H1 (cell line): ENCODE measurements around the gene DENND10. TPM values are rescaled to one million over a fixed set of nuclear protein-coding genes. Genes with fewer than 3 reads are reported as not detected.

Experiments used
- ASH2L ChIP-seq: fragments of 200-600, 300-600 bp; sonication (generic); IDR thresholded peaks from one replicate; pipeline ENCODE4 v1.7.1; 2017; ENCODE audit warnings: low read length
- BACH1 ChIP-seq: IDR thresholded peaks from 2 replicates; pipeline ENCODE4 v1.6.1; 2012; ENCODE audit warnings: low read length, improper control_type of control experiment
- BRCA1 ChIP-seq: IDR thresholded peaks from 2 replicates; pipeline ENCODE4 v1.6.1; 2012; ENCODE audit warnings: low read depth, low read length, improper control_type of control experiment
- EGR1 ChIP-seq: IDR thresholded peaks from 2 replicates; pipeline ENCODE4 v1.6.1; 2011; ENCODE audit warnings: low read depth, low read length, borderline replicate concordance
- EZH2 ChIP-seq: fragments of 200-600 bp; sonication (generic); IDR thresholded peaks from 2 replicates; pipeline ENCODE4 v1.7.1; 2012; ENCODE audit warnings: low read depth, mild to moderate bottlenecking, moderate library complexity, low read length, inconsistent platforms; ENCODE audit not compliant: severe bottlenecking
- JUND ChIP-seq: IDR thresholded peaks from 2 replicates; pipeline ENCODE4 v1.6.1; 2011; ENCODE audit warnings: mild to moderate bottlenecking, improper control_type of control experiment, low read length
- KDM1A ChIP-seq: fragments of 200-600, 300-600 bp; sonication (generic); IDR thresholded peaks from 2 replicates; pipeline ENCODE4 v1.7.1; 2016; ENCODE audit warnings: mild to moderate bottlenecking, low read length, borderline replicate concordance
- NANOG ChIP-seq: IDR thresholded peaks from 2 replicates; pipeline ENCODE4 v1.6.1; 2011; ENCODE audit warnings: low read length, low read depth, mild to moderate bottlenecking, inconsistent platforms; ENCODE audit not compliant: insufficient read depth, poor library complexity, severe bottlenecking
- NRF1 ChIP-seq: IDR thresholded peaks from 2 replicates; pipeline ENCODE4 v1.6.1; 2011; ENCODE audit warnings: mild to moderate bottlenecking, low read depth, low read length, improper control_type of control experiment
- SIN3A ChIP-seq, 2 experiments: IDR thresholded peaks in 1 of 2; conservative IDR thresholded peaks in 1 of 2; 2 replicates each; pipeline ENCODE4 v1.6.1; 2011 to 2012; ENCODE audit warnings: low read length in 2 of 2, improper control_type of control experiment in 1 of 2, low read depth in 1 of 2, mild to moderate bottlenecking in 1 of 2
- TCF12 ChIP-seq: IDR thresholded peaks from 2 replicates; pipeline ENCODE4 v1.6.1; 2011; ENCODE audit warnings: low read depth, mild to moderate bottlenecking, low read length
- YY1 ChIP-seq: IDR thresholded peaks from 2 replicates; pipeline ENCODE4 v1.6.1; 2011; ENCODE audit warnings: low read depth, mild to moderate bottlenecking, low read length
- polyA plus RNA-seq, 7 experiments: library from polyadenylated mRNA; depleted of rRNA in 3 of 7; stranded (reverse) in 5 of 7; unstranded in 2 of 7; fragments of >200 nt in 5 of 7; fragments of 200-250 nt in 2 of 7; gene quantifications; 1 replicate in 5 of 7; 2 replicates in 1 of 7; 4 replicates in 1 of 7; pipeline versions ENCODE4 v1.2.1 to v1.2.3, GENCODE V29; 2011 to 2013; ENCODE audit warnings: missing spikeins in 2 of 7, mixed read lengths in 2 of 7
- total RNA-seq: library from RNA; stranded (reverse); fragmentation: NEBNext Ultra II Directional; extraction: Animal tissue kit (Norgen Biotek cat#: 25700); gene quantifications from 2 replicates; pipeline ENCODE4 v1.2.1, GENCODE V29; 2021
- TF ChIP-seq, protein P1 (sequence below): fragments of 300-600 bp; sonication (generic); IDR thresholded peaks from 2 replicates; pipeline ENCODE4 v1.7.1; 2012; ENCODE audit warnings: low read length, moderate library complexity, mild to moderate bottlenecking, inconsistent platforms; ENCODE audit not compliant: insufficient replicate concordance

The DENND10 gene
- total and polyA plus RNA-seq, 2 of the 8 experiments (the other 6 are each of a cell fraction or from before 2014, with no cell fraction given): 49.3 to 64.4 TPM

DNA sequence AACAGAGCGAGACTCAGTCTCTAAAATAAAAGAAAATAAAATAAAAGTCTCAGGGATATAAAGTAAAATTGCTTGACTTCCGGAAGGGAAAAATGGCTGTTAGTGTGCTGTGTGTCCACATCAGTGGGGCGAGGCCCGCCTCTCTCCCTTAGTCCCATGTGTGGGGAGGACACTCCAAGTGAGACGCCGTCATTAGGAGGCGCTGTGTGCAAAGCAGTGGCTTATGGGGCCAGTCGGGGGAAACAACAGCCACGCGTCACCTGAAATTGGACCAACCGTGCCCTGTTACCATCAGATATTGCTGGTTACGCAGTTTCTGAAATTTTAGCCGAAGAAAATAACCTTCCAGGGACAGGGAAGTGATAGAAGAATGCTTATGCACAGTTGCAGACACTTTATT is 45.8 kb downstream of the DENND10 start (continued):
- TF ChIP-seq, protein P1, sequence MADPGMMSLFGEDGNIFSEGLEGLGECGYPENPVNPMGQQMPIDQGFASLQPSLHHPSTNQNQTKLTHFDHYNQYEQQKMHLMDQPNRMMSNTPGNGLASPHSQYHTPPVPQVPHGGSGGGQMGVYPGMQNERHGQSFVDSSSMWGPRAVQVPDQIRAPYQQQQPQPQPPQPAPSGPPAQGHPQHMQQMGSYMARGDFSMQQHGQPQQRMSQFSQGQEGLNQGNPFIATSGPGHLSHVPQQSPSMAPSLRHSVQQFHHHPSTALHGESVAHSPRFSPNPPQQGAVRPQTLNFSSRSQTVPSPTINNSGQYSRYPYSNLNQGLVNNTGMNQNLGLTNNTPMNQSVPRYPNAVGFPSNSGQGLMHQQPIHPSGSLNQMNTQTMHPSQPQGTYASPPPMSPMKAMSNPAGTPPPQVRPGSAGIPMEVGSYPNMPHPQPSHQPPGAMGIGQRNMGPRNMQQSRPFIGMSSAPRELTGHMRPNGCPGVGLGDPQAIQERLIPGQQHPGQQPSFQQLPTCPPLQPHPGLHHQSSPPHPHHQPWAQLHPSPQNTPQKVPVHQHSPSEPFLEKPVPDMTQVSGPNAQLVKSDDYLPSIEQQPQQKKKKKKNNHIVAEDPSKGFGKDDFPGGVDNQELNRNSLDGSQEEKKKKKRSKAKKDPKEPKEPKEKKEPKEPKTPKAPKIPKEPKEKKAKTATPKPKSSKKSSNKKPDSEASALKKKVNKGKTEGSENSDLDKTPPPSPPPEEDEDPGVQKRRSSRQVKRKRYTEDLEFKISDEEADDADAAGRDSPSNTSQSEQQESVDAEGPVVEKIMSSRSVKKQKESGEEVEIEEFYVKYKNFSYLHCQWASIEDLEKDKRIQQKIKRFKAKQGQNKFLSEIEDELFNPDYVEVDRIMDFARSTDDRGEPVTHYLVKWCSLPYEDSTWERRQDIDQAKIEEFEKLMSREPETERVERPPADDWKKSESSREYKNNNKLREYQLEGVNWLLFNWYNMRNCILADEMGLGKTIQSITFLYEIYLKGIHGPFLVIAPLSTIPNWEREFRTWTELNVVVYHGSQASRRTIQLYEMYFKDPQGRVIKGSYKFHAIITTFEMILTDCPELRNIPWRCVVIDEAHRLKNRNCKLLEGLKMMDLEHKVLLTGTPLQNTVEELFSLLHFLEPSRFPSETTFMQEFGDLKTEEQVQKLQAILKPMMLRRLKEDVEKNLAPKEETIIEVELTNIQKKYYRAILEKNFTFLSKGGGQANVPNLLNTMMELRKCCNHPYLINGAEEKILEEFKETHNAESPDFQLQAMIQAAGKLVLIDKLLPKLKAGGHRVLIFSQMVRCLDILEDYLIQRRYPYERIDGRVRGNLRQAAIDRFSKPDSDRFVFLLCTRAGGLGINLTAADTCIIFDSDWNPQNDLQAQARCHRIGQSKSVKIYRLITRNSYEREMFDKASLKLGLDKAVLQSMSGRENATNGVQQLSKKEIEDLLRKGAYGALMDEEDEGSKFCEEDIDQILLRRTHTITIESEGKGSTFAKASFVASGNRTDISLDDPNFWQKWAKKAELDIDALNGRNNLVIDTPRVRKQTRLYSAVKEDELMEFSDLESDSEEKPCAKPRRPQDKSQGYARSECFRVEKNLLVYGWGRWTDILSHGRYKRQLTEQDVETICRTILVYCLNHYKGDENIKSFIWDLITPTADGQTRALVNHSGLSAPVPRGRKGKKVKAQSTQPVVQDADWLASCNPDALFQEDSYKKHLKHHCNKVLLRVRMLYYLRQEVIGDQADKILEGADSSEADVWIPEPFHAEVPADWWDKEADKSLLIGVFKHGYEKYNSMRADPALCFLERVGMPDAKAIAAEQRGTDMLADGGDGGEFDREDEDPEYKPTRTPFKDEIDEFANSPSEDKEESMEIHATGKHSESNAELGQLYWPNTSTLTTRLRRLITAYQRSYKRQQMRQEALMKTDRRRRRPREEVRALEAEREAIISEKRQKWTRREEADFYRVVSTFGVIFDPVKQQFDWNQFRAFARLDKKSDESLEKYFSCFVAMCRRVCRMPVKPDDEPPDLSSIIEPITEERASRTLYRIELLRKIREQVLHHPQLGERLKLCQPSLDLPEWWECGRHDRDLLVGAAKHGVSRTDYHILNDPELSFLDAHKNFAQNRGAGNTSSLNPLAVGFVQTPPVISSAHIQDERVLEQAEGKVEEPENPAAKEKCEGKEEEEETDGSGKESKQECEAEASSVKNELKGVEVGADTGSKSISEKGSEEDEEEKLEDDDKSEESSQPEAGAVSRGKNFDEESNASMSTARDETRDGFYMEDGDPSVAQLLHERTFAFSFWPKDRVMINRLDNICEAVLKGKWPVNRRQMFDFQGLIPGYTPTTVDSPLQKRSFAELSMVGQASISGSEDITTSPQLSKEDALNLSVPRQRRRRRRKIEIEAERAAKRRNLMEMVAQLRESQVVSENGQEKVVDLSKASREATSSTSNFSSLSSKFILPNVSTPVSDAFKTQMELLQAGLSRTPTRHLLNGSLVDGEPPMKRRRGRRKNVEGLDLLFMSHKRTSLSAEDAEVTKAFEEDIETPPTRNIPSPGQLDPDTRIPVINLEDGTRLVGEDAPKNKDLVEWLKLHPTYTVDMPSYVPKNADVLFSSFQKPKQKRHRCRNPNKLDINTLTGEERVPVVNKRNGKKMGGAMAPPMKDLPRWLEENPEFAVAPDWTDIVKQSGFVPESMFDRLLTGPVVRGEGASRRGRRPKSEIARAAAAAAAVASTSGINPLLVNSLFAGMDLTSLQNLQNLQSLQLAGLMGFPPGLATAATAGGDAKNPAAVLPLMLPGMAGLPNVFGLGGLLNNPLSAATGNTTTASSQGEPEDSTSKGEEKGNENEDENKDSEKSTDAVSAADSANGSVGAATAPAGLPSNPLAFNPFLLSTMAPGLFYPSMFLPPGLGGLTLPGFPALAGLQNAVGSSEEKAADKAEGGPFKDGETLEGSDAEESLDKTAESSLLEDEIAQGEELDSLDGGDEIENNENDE: no peak
- TF ChIP-seq SIN3A (conservative IDR thresholded peaks at IDR 0.05 in 1 of 2, IDR thresholded peaks at IDR 0.05 in 1 of 2; ENCODE audit: low read depth in 1 of 2, low read length in 2 of 2) (no peak), BRCA1 (no peak), EGR1 (no peak), EZH2 (no peak), ASH2L (no peak), JUND (no peak), NANOG (no peak), NRF1 (no peak), KDM1A (no peak), BACH1 (no peak), TCF12 (no peak), YY1 (no peak)
